ENCODE results near the gene HEBP2. TPM values are rescaled to one million over a fixed set of nuclear protein-coding genes. Genes with fewer than 3 reads are reported as not detected.

The HEBP2 gene
- total RNA-seq, 1 experiment from 2014 or later = 58.9 TPM

DNA sequence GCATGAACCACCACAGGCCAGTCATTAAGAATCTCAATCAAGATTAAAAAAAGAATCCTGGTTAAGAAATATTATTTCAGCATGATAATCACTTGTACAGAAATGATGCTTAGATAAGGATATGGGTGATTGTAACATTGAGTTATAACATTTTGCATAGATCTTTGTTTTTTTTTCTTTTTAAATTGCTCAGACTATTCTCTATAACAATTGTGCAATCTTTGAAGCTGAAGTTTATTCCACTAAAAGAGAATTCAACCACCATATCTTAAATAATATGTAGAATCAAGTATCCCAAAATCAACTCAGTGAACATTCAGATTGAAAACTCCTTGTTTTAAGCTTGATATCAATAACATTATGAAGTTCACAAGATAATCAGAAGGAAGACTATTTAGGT is 27.0 kb upstream of the HEBP2 start:
- intact Hi-C loops (cut with micrococcal nuclease) = no loop called here
- Histone ChIP-seq H3K27me3 (ENCODE audit: low read length) (no peaks in the 10 kb centered on the region), H3K4me1 (ENCODE audit: insufficient read depth, low read length) (peaks cover 7% of the 10 kb centered on the region; the same call in 1 of the 2 replicates), H3K4me3 (ENCODE audit: low read length) (no peak overlapping the region), H3K9me3 (ENCODE audit: low read length) (no peaks in the 10 kb centered on the region), H3K9ac (ENCODE audit: low read length) (no peak overlapping the region), H3K4me2 (ENCODE audit: low read length) (no peak overlapping the region), H3K9me2 (replicated peaks; ENCODE audit: low read length) (no peaks in the 10 kb centered on the region), H3K27ac (ENCODE audit: low read length) (no peak overlapping the region), H3F3A (ENCODE audit: low read length, unreplicated experiment) (no peaks in the 10 kb centered on the region), H4K20me1 (ENCODE audit: low read length) (no peaks in the 10 kb centered on the region), H3K79me2 (ENCODE audit: low read length) (no peaks in the 10 kb centered on the region), H2AFZ (ENCODE audit: low read length) (no peak overlapping the region), H3K36me3 (ENCODE audit: low read depth, low read length) (no peaks in the 10 kb centered on the region)
- no peak for DNase-seq
- no peak for ATAC-seq
- TF ChIP-seq, protein P1, sequence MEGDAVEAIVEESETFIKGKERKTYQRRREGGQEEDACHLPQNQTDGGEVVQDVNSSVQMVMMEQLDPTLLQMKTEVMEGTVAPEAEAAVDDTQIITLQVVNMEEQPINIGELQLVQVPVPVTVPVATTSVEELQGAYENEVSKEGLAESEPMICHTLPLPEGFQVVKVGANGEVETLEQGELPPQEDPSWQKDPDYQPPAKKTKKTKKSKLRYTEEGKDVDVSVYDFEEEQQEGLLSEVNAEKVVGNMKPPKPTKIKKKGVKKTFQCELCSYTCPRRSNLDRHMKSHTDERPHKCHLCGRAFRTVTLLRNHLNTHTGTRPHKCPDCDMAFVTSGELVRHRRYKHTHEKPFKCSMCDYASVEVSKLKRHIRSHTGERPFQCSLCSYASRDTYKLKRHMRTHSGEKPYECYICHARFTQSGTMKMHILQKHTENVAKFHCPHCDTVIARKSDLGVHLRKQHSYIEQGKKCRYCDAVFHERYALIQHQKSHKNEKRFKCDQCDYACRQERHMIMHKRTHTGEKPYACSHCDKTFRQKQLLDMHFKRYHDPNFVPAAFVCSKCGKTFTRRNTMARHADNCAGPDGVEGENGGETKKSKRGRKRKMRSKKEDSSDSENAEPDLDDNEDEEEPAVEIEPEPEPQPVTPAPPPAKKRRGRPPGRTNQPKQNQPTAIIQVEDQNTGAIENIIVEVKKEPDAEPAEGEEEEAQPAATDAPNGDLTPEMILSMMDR (conservative IDR thresholded peaks at IDR 0.05; ENCODE audit: low read depth, low read length) = no peak
- no peak for TF ChIP-seq EZH2phosphoT487 (IDR thresholded peaks at IDR 0.05; ENCODE audit: borderline replicate concordance, low read length)
- TF ChIP-seq EZH2 (IDR thresholded peaks at IDR 0.05; ENCODE audit: low read length, unreplicated experiment) = no peak
- BruUV-seq (replicated peaks) = no TSS peak
- POLR2A ChIA-PET (ENCODE audit: unreplicated experiment) = interaction anchor here (0.5 to 0.6 kb wide), 2 partner anchors 10 to 270 kb away, joined by 4 to 5 read pairs; partner anchors contain the start of gene PERP
- CTCF ChIA-PET = no interaction called here

DNA sequence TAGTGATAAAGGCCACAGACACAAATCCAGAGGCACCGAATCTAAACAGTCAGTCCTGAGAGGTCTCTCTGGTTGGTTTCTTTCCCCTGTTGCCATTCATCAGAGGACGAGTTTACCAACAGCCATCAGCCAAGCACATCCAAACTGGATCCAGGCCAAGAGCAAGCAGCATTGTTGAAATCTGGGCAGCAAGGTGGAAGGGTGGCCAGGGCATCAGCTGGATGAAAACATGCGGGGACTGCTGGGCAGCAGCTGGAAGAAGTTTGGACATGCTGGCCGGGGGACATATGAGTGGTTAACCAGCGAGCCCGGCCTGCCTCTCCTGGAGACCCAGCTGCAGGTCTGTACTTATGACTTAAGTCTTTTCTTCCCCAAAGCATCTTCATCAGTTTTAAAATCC is 26.2 kb upstream of the HEBP2 start, which contains the start of gene SMIM28:
Gene SMIM28, plus strand, starts transcription at position 62 of the 400 bp plus-strand sequence. Its CDS starts 168 bp downstream, at position 230.
- TF ChIP-seq EZH2phosphoT487 (IDR thresholded peaks at IDR 0.05; ENCODE audit: borderline replicate concordance, low read length) (no peak), EZH2 (IDR thresholded peaks at IDR 0.05; ENCODE audit: low read length, unreplicated experiment) (no peak)
- TF ChIP-seq, protein P1 (conservative IDR thresholded peaks at IDR 0.05; ENCODE audit: low read depth, low read length) = no peak
- Histone ChIP-seq H3K9me3 (ENCODE audit: low read length) (no peaks in the 10 kb centered on the region), H3K4me3 (ENCODE audit: low read length) (no peak within 1 kb of the TSS), H3K4me1 (ENCODE audit: insufficient read depth, low read length) (no peaks in the 10 kb centered on the region), H3K27me3 (ENCODE audit: low read length) (no peaks in the 10 kb centered on the region), H3K4me2 (ENCODE audit: low read length) (no peak within 1 kb of the TSS), H3K36me3 (ENCODE audit: low read depth, low read length) (no peaks in the 10 kb centered on the region), H3K9me2 (replicated peaks; ENCODE audit: low read length) (no peaks in the 10 kb centered on the region), H3F3A (ENCODE audit: low read length, unreplicated experiment) (no peaks in the 10 kb centered on the region), H2AFZ (ENCODE audit: low read length) (no peak within 1 kb of the TSS), H3K79me2 (ENCODE audit: low read length) (no peaks in the 10 kb centered on the region), H3K27ac (ENCODE audit: low read length) (no peak within 1 kb of the TSS), H3K9ac (ENCODE audit: low read length) (no peak within 1 kb of the TSS), H4K20me1 (ENCODE audit: low read length) (no peaks in the 10 kb centered on the region)
- no TSS peak for BruUV-seq (replicated peaks)
- intact Hi-C loops (cut with micrococcal nuclease) = no loop called here
- DNase-seq = no peak
- POLR2A ChIA-PET (ENCODE audit: unreplicated experiment) = interaction anchor here (0.6 kb wide), 1 partner anchor 9 kb away, joined by 5 read pairs; no protein-coding TSS in a partner anchor
- ATAC-seq = no peak
- CTCF ChIA-PET = no interaction called here

DNA sequence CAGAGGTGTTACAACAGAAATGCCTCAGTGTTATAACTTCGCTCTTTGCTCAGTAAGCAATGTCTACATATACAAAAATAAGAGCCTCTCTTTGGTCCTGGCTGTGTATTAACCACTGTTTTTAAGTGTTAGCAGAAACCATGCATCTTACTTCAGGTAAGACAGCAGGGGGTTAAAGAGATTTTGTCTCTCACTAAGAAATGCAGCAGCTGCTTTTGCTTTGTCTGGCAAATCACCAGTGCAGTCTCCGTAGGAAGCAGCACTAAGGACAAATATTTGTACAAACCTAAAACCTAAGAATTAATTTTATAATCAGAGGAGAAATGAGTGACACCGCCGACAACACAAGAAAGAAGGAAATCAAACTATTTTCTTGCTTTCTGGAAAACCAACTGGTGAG is 25.6 kb upstream of the HEBP2 start:
- no peaks in the 10 kb centered on the region for H4K20me1 ChIP-seq (ENCODE audit: low read length)
- POLR2A ChIA-PET (ENCODE audit: unreplicated experiment) = no interaction called here
- no peak overlapping the region for H3K9ac ChIP-seq (ENCODE audit: low read length)
- no peak for TF ChIP-seq EZH2 (IDR thresholded peaks at IDR 0.05; ENCODE audit: low read length, unreplicated experiment)
- TF ChIP-seq, protein P1 (conservative IDR thresholded peaks at IDR 0.05; ENCODE audit: low read depth, low read length) = no peak
- no peak for TF ChIP-seq EZH2phosphoT487 (IDR thresholded peaks at IDR 0.05; ENCODE audit: borderline replicate concordance, low read length)
- no peak overlapping the region for H2AFZ ChIP-seq (ENCODE audit: low read length)
- H3K36me3 ChIP-seq (ENCODE audit: low read depth, low read length) = no peaks in the 10 kb centered on the region
- intact Hi-C loops (cut with micrococcal nuclease) = no loop called here
- no TSS peak for BruUV-seq (replicated peaks)
- ATAC-seq (no peak), DNase-seq (no peak)
- H3K4me1 ChIP-seq (ENCODE audit: insufficient read depth, low read length) = no peaks in the 10 kb centered on the region
- no peaks in the 10 kb centered on the region for H3K27me3 ChIP-seq (ENCODE audit: low read length)
- no peak overlapping the region for H3K4me3 ChIP-seq (ENCODE audit: low read length)
- H3F3A ChIP-seq (ENCODE audit: low read length, unreplicated experiment) = no peaks in the 10 kb centered on the region
- no peaks in the 10 kb centered on the region for H3K79me2 ChIP-seq (ENCODE audit: low read length)
- H3K9me2 ChIP-seq (replicated peaks; ENCODE audit: low read length) = no peaks in the 10 kb centered on the region
- H3K4me2 ChIP-seq (ENCODE audit: low read length) = no peak overlapping the region
- H3K27ac ChIP-seq (ENCODE audit: low read length) = no peak overlapping the region
- H3K9me3 ChIP-seq (ENCODE audit: low read length) = no peaks in the 10 kb centered on the region
- CTCF ChIA-PET = no interaction called here
